Fibroblast of villous mesenchyme (primary cell): ENCODE measurements around the gene PDP2. TPM values are rescaled to one million over a fixed set of nuclear protein-coding genes. Genes with fewer than 3 reads are reported as not detected.

Experiments
- DNase-seq: peaks from one replicate; pipeline ENCODE4 v3.0.0-alpha.2; 2010; ENCODE audit warnings: low read depth
- H3K4me3 ChIP-seq: 2 replicates; pipeline ENCODE4 v1.5.1; 2011; ENCODE audit warnings: low read depth, mild to moderate bottlenecking, low read length
- total RNA-seq: library from RNA; depleted of rRNA; stranded (reverse); fragments of >200 nt; gene quantifications from 2 replicates; pipeline ENCODE4 v1.2.3, GENCODE V29; 2012
- TF ChIP-seq, protein P1 (sequence below): IDR thresholded peaks from 2 replicates; pipeline ENCODE4 v1.5.1; 2012; ENCODE audit warnings: low read depth, mild to moderate bottlenecking, low read length; ENCODE audit not compliant: insufficient read depth

The PDP2 gene
- total RNA-seq, 1 donor: 25.9 TPM

DNA sequence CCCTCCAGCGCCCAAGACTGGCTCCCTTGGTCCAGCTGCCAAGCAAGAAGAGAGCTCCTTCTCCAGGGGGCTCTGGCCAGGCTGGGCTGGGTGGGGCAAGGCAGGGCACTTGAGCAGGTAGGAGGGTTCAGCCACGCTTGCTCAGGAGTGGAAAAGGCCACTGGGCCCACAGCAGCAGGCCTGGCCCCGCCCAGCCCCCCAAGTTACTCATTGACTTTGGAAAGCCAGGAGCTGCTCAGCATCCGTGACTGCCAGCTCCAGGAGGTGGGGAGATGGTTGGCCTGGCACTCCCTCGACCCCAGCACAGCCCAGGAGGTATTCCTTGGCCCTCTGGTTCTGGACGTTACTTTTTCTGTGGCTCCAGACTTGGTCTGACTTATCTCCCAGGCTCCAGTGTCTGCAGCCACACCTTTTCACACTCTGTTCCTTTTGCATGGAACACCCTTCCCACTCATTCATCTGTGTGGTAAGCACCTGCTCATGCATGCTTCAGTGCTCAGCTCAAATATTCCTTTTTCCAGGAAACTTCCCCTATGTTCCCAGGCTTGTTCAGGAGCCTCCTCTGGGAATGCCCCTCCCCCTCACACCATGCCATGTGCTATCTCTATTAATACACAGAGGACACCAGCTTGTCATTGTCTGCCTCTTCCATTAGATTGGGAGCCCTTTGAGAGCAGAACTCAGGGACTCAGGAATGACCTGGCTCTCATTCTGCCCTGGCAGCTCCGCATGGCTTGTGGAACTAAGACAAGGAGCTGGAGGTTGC lies 38.7 kb downstream of the PDP2 start, which contains the start of gene CDH16:
TSS of gene CDH16 (minus strand) at position 83 of the 766 bp plus-strand sequence. CDS start 820 bp downstream, outside the sequence.
- H3K4me3 ChIP-seq: no peak within 1 kb of the TSS
- no peak for DNase-seq
- TF ChIP-seq, protein P1, sequence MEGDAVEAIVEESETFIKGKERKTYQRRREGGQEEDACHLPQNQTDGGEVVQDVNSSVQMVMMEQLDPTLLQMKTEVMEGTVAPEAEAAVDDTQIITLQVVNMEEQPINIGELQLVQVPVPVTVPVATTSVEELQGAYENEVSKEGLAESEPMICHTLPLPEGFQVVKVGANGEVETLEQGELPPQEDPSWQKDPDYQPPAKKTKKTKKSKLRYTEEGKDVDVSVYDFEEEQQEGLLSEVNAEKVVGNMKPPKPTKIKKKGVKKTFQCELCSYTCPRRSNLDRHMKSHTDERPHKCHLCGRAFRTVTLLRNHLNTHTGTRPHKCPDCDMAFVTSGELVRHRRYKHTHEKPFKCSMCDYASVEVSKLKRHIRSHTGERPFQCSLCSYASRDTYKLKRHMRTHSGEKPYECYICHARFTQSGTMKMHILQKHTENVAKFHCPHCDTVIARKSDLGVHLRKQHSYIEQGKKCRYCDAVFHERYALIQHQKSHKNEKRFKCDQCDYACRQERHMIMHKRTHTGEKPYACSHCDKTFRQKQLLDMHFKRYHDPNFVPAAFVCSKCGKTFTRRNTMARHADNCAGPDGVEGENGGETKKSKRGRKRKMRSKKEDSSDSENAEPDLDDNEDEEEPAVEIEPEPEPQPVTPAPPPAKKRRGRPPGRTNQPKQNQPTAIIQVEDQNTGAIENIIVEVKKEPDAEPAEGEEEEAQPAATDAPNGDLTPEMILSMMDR: no peak

GRCh38 chr16:66919569-66920298 lies 39.4 kb downstream of the PDP2 start:
- TF ChIP-seq, protein P1: no peak
- DNase-seq: no peak
- H3K4me3 ChIP-seq: no peak overlapping the region

DNA sequence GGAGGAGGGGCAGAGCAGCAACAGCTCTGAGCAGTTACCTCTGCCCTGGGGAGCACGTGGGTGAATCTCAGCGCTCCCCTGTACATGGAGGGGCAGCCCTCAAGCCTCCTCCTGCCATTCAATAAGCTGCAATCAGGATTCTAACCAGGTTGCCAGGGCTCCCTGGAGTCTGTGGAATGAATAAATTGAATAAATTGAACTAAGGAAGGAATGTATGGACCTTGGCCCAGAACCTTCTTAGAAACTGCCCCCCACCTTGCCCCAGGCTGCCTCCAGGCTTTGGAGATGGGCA lies 39.9 kb downstream of the PDP2 start:
- no peak for DNase-seq
- H3K4me3 ChIP-seq: no peak overlapping the region
- TF ChIP-seq, protein P1: no peak

DNA sequence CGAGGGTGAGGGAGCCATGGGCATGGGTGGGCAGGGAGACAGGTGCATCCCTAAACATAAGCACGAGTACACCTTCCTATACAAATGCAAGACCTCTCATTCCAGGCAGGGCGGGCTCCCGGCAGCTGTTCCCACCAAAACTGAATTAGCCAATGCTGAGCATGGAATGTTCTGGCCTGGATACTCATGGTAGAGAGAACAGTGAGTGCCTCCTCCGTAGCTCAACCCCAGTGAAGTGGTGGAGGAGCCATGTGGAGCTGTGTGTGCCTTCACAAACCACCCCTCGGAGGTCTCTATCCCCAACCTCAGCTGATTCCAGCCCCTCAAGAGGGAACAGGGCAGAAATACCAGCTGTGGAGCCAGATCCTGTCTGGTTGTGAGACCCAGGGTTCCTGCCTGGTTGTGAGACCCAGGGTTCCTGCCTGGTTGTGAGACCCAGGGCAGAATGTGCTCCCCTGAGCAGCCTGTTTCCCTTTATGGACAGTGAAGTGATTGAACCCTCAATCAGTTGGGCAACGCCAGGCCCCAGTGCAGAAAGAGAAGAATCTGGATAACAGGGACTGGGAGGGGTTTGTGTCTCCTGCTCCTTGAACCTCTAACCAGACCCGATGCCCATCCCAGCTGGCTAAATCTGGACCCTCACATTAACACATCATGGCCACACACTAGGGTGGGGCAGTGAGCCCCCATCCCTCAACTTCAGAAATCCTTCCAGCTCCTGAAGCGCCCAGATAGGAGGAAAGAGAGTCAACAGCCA lies 40.8 kb downstream of the PDP2 start:
- TF ChIP-seq, protein P1: no peak
- no peak overlapping the region for H3K4me3 ChIP-seq
- no peak for DNase-seq

DNA sequence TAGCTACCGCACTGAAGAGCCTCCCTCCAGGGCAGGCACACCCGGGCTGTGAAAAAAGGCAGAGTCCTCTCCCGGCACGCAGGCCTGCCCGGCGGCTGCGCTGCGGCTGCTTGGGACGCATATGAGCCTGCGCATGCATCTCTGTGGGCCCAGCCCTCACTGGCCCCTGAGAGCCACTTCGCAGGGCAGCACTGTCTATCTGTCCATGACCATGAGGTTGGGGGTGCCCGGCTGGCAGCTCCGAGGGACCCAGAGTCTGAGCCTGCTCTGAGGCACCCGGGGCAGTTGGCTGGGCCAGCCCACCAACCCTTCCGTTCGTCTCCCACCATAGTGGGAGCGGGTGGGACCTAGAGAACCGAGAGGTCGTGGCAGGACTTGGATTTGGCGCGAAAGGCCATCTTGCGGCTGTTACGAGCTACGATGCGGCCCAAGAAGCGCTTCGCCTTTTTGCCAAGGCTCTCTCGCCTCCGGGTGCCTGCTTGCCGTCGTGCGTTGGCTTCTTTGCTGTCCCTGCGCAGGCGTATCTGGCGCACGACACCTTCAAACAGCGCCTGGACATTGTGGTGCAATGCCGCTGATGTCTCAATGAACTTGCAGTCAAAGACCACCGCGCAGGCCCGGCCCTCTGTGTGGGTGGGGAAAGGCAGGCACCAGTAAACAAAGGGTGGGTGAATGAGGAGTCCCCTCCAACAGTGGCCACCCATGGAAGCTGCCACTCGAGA lies 41.6 kb downstream of the PDP2 start:
- H3K4me3 ChIP-seq: no peak overlapping the region
- TF ChIP-seq, protein P1: no peak
- no peak for DNase-seq

GRCh38 chr16:66923247-66923731 lies 43.0 kb downstream of the PDP2 start:
- no peak overlapping the region for H3K4me3 ChIP-seq
- DNase-seq: no peak
- TF ChIP-seq, protein P1: no peak
